HepG2 (cell line): ENCODE data around the gene MMP25. TPM values are rescaled to one million over a fixed set of nuclear protein-coding genes. Genes with fewer than 3 reads are reported as not detected.

Experiments
- AGO2 ChIP-seq: fragments of 200-400 bp; formaldehyde crosslinking; optimal IDR thresholded peaks from 2 replicates; pipeline ENCODE3; 2017; ENCODE audit warnings: mild to moderate bottlenecking, low read depth, low read length, moderate library complexity
- BHLHE40 ChIP-seq: IDR thresholded peaks from 2 replicates; pipeline ENCODE4 v1.6.1; 2011; ENCODE audit warnings: low read length, improper control_type of control experiment
- ERF ChIP-seq: IDR thresholded peaks from 2 replicates; pipeline ENCODE4 v1.6.1; 2018; ENCODE audit warnings: missing biosample characterization, missing genetic modification reagents
- GRHL1 ChIP-seq: sonication (generic); formaldehyde crosslinking; conservative IDR thresholded peaks from 2 replicates; pipeline ENCODE4 v1.8.0; 2022; ENCODE audit warnings: missing genetic modification reagents
- NFKB2 ChIP-seq: sonication (generic); formaldehyde crosslinking; IDR thresholded peaks from 2 replicates; pipeline ENCODE4 v1.4.0; 2020; ENCODE audit warnings: missing genetic modification reagents, borderline replicate concordance
- POLR2A ChIP-seq, 2 experiments: IDR thresholded peaks; 2 replicates each; pipeline ENCODE4 v1.6.1; 2011; ENCODE audit warnings: low read depth in 2 of 2, low read length in 2 of 2, mild to moderate bottlenecking in 1 of 2, moderate library complexity in 1 of 2; ENCODE audit not compliant: insufficient read depth in 1 of 2
- PRDM15 ChIP-seq: sonication (generic); formaldehyde crosslinking; IDR thresholded peaks from 2 replicates; pipeline ENCODE4 v1.4.0; 2020; ENCODE audit warnings: missing genetic modification reagents
- SAP130 ChIP-seq: IDR thresholded peaks from 2 replicates; pipeline ENCODE4 v1.6.1; 2016; ENCODE audit warnings: low read depth
- SP1 ChIP-seq, 2 experiments: fragments of 450-650 bp in 1 of 2; sonication (generic) in 1 of 2; formaldehyde crosslinking in 1 of 2; IDR thresholded peaks; 2 replicates each; pipeline versions ENCODE4 v1.4.0 to v1.6.1; 2016 to 2020; ENCODE audit warnings: missing genetic modification reagents in 1 of 2
- TFDP1 ChIP-seq: IDR thresholded peaks from 2 replicates; pipeline ENCODE4 v1.6.1; 2016; ENCODE audit warnings: missing compliant biosample characterization, missing genetic modification reagents, borderline replicate concordance
- TFDP2 ChIP-seq: sonication (generic); formaldehyde crosslinking; IDR thresholded peaks from 2 replicates; pipeline ENCODE4 v1.4.0; 2020; ENCODE audit warnings: missing genetic modification reagents
- ZNF143 ChIP-seq: sonication (generic); formaldehyde crosslinking; IDR thresholded peaks from 2 replicates; pipeline ENCODE4 v1.4.0; 2020; ENCODE audit warnings: missing genetic modification reagents
- ZNF264 ChIP-seq: sonication (generic); formaldehyde crosslinking; IDR thresholded peaks from 2 replicates; pipeline ENCODE4 v1.4.0; 2020; ENCODE audit warnings: missing genetic modification reagents
- ZNF558 ChIP-seq: sonication (generic); formaldehyde crosslinking; IDR thresholded peaks from 2 replicates; pipeline ENCODE4 v1.9.0; 2022; ENCODE audit warnings: mild to moderate bottlenecking, missing genetic modification reagents, borderline replicate concordance
- ZNF576 ChIP-seq: sonication (generic); formaldehyde crosslinking; IDR thresholded peaks from 2 replicates; pipeline ENCODE4 v1.4.0; 2020; ENCODE audit warnings: mild to moderate bottlenecking, missing genetic modification reagents
- ZNF724P ChIP-seq: sonication (generic); formaldehyde crosslinking; IDR thresholded peaks from 2 replicates; pipeline ENCODE4 v1.8.0; 2022; ENCODE audit warnings: missing genetic modification reagents, borderline replicate concordance
- ZNF75D ChIP-seq: sonication (generic); formaldehyde crosslinking; IDR thresholded peaks from 2 replicates; pipeline ENCODE4 v1.8.1; 2023; ENCODE audit warnings: missing genetic modification reagents, mild to moderate bottlenecking, borderline replicate concordance
- ZNF784 ChIP-seq: sonication (generic); formaldehyde crosslinking; IDR thresholded peaks from 2 replicates; pipeline ENCODE4 v1.5.1; 2020; ENCODE audit warnings: missing genetic modification reagents, mild to moderate bottlenecking, borderline replicate concordance
- polyA plus RNA-seq, 8 experiments: library from polyadenylated mRNA; depleted of rRNA in 3 of 8; stranded (reverse) in 7 of 8; unstranded in 1 of 8; fragments of >200 nt; fragmentation: Illumina TruSeq in 4 of 8; extraction: Trizol in 4 of 8; gene quantifications; 2 replicates each; pipeline versions ENCODE4 v1.2.1 to v1.2.3, GENCODE V29; 2011 to 2016; ENCODE audit warnings: low read depth in 4 of 8, missing spikeins in 1 of 8, mixed read lengths in 1 of 8; ENCODE audit not compliant: insufficient read depth in 1 of 8
- total RNA-seq, 5 experiments: library from RNA; depleted of rRNA; stranded (reverse); fragments of >200 nt; fragmentation: Illumina TruSeq; extraction: Trizol; gene quantifications; 2 replicates each; pipeline ENCODE4 v1.2.3, GENCODE V29; 2016; ENCODE audit warnings: low read depth in 1 of 5

Gene MMP25
- total and polyA plus RNA-seq, 2 of the 13 experiments (the other 11 are each of a cell fraction or from before 2014, with no cell fraction given): 0.04 to 0.08 TPM

- peak; percentile 65; the same call in 1 of the 2 replicates for TF ChIP-seq TFDP1 (CRISPR knock-in tag)
- TF ChIP-seq ZNF143 (CRISPR knock-in tag): 0 out of 2 replicates have a peak, but pooled peaks have one; percentile 33
- peak; percentile 61; the same call in 1 of the 2 replicates for TF ChIP-seq ZNF784
- TF ChIP-seq POLR2A (IDR thresholded peaks at IDR 0.05; ENCODE audit: insufficient read depth in 1 of 2, low read depth in 2 of 2, low read length in 2 of 2): peak; percentile 23 to 48; a peak in 2 of 4 replicates
- no peak for TF ChIP-seq SP1 (IDR thresholded peaks at IDR 0.05)
- peak; percentile 92 for TF ChIP-seq SP1 (CRISPR knock-in tag; IDR thresholded peaks at IDR 0.05)
- 0 out of 2 replicates have a peak, but pooled peaks have one; percentile 52 for TF ChIP-seq ERF (CRISPR knock-in tag)
- peak; percentile 30; the same call in 1 of the 2 replicates for TF ChIP-seq ZNF724P (CRISPR knock-in tag)
- TF ChIP-seq ZNF558 (CRISPR knock-in tag): no peak
- TF ChIP-seq TFDP2: peak; percentile 1; the same call in 1 of the 2 replicates
- peak; percentile 61 for TF ChIP-seq BHLHE40
- TF ChIP-seq NFKB2 (CRISPR knock-in tag): no peak
- no peak for TF ChIP-seq ZNF75D (CRISPR knock-in tag)
- peak; percentile 87 for TF ChIP-seq AGO2
- no peak for TF ChIP-seq PRDM15 (CRISPR knock-in tag)
- TF ChIP-seq GRHL1 (CRISPR knock-in tag): no peak
- peak; percentile 38; the same call in 1 of the 2 replicates for TF ChIP-seq ZNF264
- no peak for TF ChIP-seq ZNF576
- TF ChIP-seq SAP130: peak; percentile 78
Measured at GRCh38 chr16:3027983-3028715, 18.2 kb upstream of the MMP25 start (continued).
